Astrocyte (in vitro differentiated cells and primary cell): ENCODE data around the gene TMEM198.

Experiments used
- EZH2 ChIP-seq: IDR thresholded peaks from 2 replicates; pipeline ENCODE4 v1.6.1; 2012; ENCODE audit warnings: mild to moderate bottlenecking, low read length, inconsistent platforms; ENCODE audit not compliant: insufficient read depth
- TF ChIP-seq, protein P1 (sequence below): IDR thresholded peaks from 2 replicates; pipeline ENCODE4 v1.5.1; 2011; ENCODE audit warnings: low read depth, mild to moderate bottlenecking, inconsistent platforms, low read length, moderate library complexity; ENCODE audit not compliant: insufficient read depth

DNA sequence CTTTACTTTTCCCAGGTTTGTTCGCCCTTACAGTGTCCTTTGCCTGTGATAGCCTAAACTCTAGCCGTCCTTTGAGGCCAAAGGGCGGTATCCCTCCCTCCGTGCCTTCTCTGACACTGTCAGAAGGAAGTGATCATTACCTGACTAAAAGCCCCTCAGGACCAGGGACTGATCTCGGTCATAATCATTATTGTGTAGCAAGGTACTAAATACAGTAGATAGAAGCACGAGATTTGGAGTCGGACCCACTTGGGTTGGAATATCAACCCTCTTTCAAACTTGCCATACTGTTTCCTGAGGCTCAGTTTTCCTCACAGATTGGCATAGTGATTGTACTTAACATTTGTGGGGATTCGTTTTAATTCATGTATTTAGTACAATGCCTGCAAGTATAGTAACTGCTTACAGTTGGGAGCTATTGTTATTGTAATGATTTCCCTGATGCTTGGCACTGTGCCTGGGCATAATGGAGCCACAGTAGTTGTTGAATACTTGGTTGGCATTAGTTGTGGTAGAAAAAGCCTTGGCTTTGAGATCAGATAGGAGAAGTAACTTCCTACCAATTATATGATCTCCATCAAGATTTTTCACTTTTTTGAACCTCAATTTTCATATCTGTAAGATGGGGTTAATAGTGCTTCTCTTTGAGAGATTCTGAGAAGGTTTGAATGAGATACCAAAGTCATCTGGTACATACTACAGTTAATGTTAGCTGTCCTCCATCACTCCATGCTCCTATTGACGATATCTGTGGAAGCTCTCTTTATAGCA lies 54.7 kb downstream of the TMEM198 start:
- TF ChIP-seq, protein P1, sequence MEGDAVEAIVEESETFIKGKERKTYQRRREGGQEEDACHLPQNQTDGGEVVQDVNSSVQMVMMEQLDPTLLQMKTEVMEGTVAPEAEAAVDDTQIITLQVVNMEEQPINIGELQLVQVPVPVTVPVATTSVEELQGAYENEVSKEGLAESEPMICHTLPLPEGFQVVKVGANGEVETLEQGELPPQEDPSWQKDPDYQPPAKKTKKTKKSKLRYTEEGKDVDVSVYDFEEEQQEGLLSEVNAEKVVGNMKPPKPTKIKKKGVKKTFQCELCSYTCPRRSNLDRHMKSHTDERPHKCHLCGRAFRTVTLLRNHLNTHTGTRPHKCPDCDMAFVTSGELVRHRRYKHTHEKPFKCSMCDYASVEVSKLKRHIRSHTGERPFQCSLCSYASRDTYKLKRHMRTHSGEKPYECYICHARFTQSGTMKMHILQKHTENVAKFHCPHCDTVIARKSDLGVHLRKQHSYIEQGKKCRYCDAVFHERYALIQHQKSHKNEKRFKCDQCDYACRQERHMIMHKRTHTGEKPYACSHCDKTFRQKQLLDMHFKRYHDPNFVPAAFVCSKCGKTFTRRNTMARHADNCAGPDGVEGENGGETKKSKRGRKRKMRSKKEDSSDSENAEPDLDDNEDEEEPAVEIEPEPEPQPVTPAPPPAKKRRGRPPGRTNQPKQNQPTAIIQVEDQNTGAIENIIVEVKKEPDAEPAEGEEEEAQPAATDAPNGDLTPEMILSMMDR = no peak
- TF ChIP-seq EZH2 = no peak
